H1 (cell line): Measurements from ENCODE around the gene CHD5. TPM values are rescaled to one million over a fixed set of nuclear protein-coding genes. Genes with fewer than 3 reads are reported as not detected.

ENCODE experiments used
- CTCF ChIA-PET: fragments of 300-600 bp; sonication (Branson Sonifier 250); formaldehyde crosslinking; loops from one replicate; lab custom pipeline; 2021; ENCODE audit not compliant: partially characterized antibody; lab: Charles Lee
- POLR2A ChIA-PET: fragments of 300-600 bp; sonication (Branson Sonifier 250); formaldehyde crosslinking; loops from one replicate; lab custom pipeline; 2021; ENCODE audit warnings: inconsistent platforms; ENCODE audit not compliant: partially characterized antibody; lab: Charles Lee
- DNase-seq, 2 experiments: peaks; one replicate each; pipeline versions ENCODE4 v3.0.0 to v3.0.0-alpha.2; 2010 to 2022; ENCODE audit warnings: low spot score in 2 of 2, low read depth in 1 of 2, mixed read lengths in 1 of 2
- FAIRE-seq: peaks from 2 replicates; lab custom pipeline; 2011; peaks lifted over from hg19 to GRCh38; lab: Jason Lieb, UNC
- H2AFZ ChIP-seq: 2 replicates; pipeline ENCODE4 v1.8.1; 2012; ENCODE audit warnings: low read length, inconsistent platforms
- H2AK5ac ChIP-seq: 2 replicates; pipeline ENCODE4 v1.6.1; 2013; ENCODE audit warnings: low read depth, low read length
- H2BK120ac ChIP-seq: replicated peaks from 2 replicates; pipeline ENCODE3; 2013; ENCODE audit warnings: low read depth, low read length, inconsistent platforms
- H2BK12ac ChIP-seq: 2 replicates; pipeline ENCODE4 v1.6.1; 2013; ENCODE audit warnings: low read depth, low read length
- H2BK15ac ChIP-seq: 2 replicates; pipeline ENCODE4 v1.6.1; 2013; ENCODE audit warnings: low read length
- H2BK20ac ChIP-seq: 2 replicates; pipeline ENCODE4 v1.6.1; 2013; ENCODE audit warnings: low read length
- H2BK5ac ChIP-seq: 2 replicates; pipeline ENCODE4 v1.6.1; 2013; ENCODE audit warnings: low read depth, low read length
- H3K14ac ChIP-seq: 2 replicates; pipeline ENCODE4 v1.6.1; 2013; ENCODE audit warnings: inconsistent platforms; ENCODE audit not compliant: insufficient read length
- H3K18ac ChIP-seq: 2 replicates; pipeline ENCODE4 v1.6.1; 2013; ENCODE audit warnings: low read length; ENCODE audit errors: extremely low read depth
- H3K23ac ChIP-seq: 2 replicates; pipeline ENCODE4 v1.6.1; 2013; ENCODE audit warnings: inconsistent platforms; ENCODE audit not compliant: insufficient read length
- H3K23me2 ChIP-seq: 2 replicates; pipeline ENCODE4 v1.6.1; 2013; ENCODE audit warnings: low read depth, low read length
- H3K27ac ChIP-seq: 2 replicates; pipeline ENCODE4 v1.6.1; 2011; ENCODE audit warnings: low read depth, low read length, inconsistent platforms
- H3K27me3 ChIP-seq, 4 experiments: replicated peaks in 1 of 4; 1 replicate in 1 of 4; 2 replicates in 3 of 4; pipeline versions ENCODE4 v1.6.1 to v1.8.1; 2011 to 2013; ENCODE audit warnings: low read length in 3 of 4, mild to moderate bottlenecking in 3 of 4, inconsistent platforms in 2 of 4, mixed read lengths in 2 of 4, moderate library complexity in 1 of 4; ENCODE audit not compliant: control insufficient read depth in 3 of 4, insufficient read depth in 3 of 4; ENCODE audit errors: extremely low read depth in 1 of 4
- H3K36me3 ChIP-seq, 4 experiments: 2 replicates each; pipeline versions ENCODE4 v1.6.1 to v1.8.1; 2011 to 2013; ENCODE audit warnings: mild to moderate bottlenecking in 4 of 4, low read length in 3 of 4, moderate library complexity in 2 of 4, control low read depth in 1 of 4, inconsistent platforms in 1 of 4; ENCODE audit not compliant: insufficient read depth in 4 of 4, control insufficient read depth in 2 of 4
- H3K4ac ChIP-seq: replicated peaks from 2 replicates; pipeline ENCODE3; 2013; ENCODE audit warnings: low read length, low read depth, mixed read lengths, inconsistent platforms; ENCODE audit not compliant: insufficient read length
- H3K4me1 ChIP-seq, 4 experiments: replicated peaks in 1 of 4; 1 replicate in 1 of 4; 2 replicates in 3 of 4; pipeline versions ENCODE4 v1.6.1 to v1.8.1; 2011 to 2013; ENCODE audit warnings: low read length in 3 of 4, inconsistent platforms in 2 of 4, mixed read lengths in 1 of 4; ENCODE audit not compliant: insufficient read depth in 4 of 4, control insufficient read depth in 3 of 4
- H3K4me2 ChIP-seq, 2 experiments: 2 replicates each; pipeline versions ENCODE4 v1.6.1 to v1.8.1; 2011 to 2013; ENCODE audit warnings: low read depth in 2 of 2, low read length in 2 of 2, control low read depth in 1 of 2, inconsistent platforms in 1 of 2, mild to moderate bottlenecking in 1 of 2; ENCODE audit not compliant: insufficient read depth in 1 of 2
- H3K4me3 ChIP-seq, 4 experiments: fragments of 200-600, 300-600 bp in 1 of 4; sonication (generic), shearing (Covaris generic), sonication (Bioruptor Twin) in 1 of 4; 2 replicates each; pipeline versions ENCODE4 v1.5.1 to v1.8.1; 2011 to 2016; ENCODE audit warnings: low read length in 4 of 4, low read depth in 3 of 4, control low read depth in 2 of 4, inconsistent platforms in 2 of 4, mild to moderate bottlenecking in 2 of 4, mixed read lengths in 1 of 4, moderate library complexity in 1 of 4; ENCODE audit not compliant: insufficient read depth in 2 of 4; ENCODE audit errors: extremely low read depth in 1 of 4
- H3K56ac ChIP-seq: replicated peaks from 2 replicates; pipeline ENCODE3; 2013; ENCODE audit warnings: low read depth, mild to moderate bottlenecking, mixed read lengths, low read length, inconsistent platforms; ENCODE audit not compliant: insufficient read length
- H3K79me1 ChIP-seq: 2 replicates; pipeline ENCODE4 v1.6.1; 2013; ENCODE audit warnings: low read depth, low read length, control low read depth
- H3K79me2 ChIP-seq, 2 experiments: 2 replicates each; pipeline versions ENCODE4 v1.6.1 to v1.8.1; 2012 to 2013; ENCODE audit warnings: low read length in 2 of 2, mild to moderate bottlenecking in 2 of 2, inconsistent platforms in 1 of 2; ENCODE audit not compliant: insufficient read depth in 2 of 2, control insufficient read depth in 1 of 2
- H3K9ac ChIP-seq, 4 experiments: replicated peaks in 1 of 4; 1 replicate in 1 of 4; 2 replicates in 3 of 4; pipeline versions ENCODE4 v1.6.1 to v1.8.1; 2011 to 2013; ENCODE audit warnings: low read depth in 3 of 4, low read length in 3 of 4, control low read depth in 2 of 4, mild to moderate bottlenecking in 2 of 4, moderate library complexity in 2 of 4, inconsistent platforms in 1 of 4; ENCODE audit errors: extremely low read depth in 1 of 4
- H3K9me3 ChIP-seq, 2 experiments: 2 replicates each; pipeline versions ENCODE4 v1.6.1 to v1.8.1; 2012 to 2013; ENCODE audit warnings: mild to moderate bottlenecking in 2 of 2, moderate library complexity in 2 of 2, control low read depth in 1 of 2, inconsistent platforms in 1 of 2, low read depth in 1 of 2, low read length in 1 of 2, mixed read lengths in 1 of 2; ENCODE audit not compliant: insufficient read depth in 2 of 2
- H4K20me1 ChIP-seq, 2 experiments: replicated peaks in 1 of 2; 2 replicates each; pipeline versions ENCODE3 to v1.8.1; 2011 to 2013; ENCODE audit warnings: inconsistent platforms in 2 of 2, low read length in 2 of 2, mild to moderate bottlenecking in 1 of 2; ENCODE audit not compliant: insufficient read depth in 2 of 2, control insufficient read depth in 1 of 2
- H4K5ac ChIP-seq: 2 replicates; pipeline ENCODE4 v1.6.1; 2013; ENCODE audit warnings: low read length, low read depth, mixed read lengths, inconsistent platforms; ENCODE audit not compliant: insufficient read length
- H4K8ac ChIP-seq: 2 replicates; pipeline ENCODE4 v1.8.0; 2013; ENCODE audit warnings: mild to moderate bottlenecking, moderate library complexity, low read length, inconsistent platforms; ENCODE audit not compliant: insufficient read depth; ENCODE audit errors: extremely low read depth
- H4K91ac ChIP-seq: replicated peaks from 2 replicates; pipeline ENCODE3; 2013; ENCODE audit warnings: low read length, mixed read lengths, inconsistent platforms; ENCODE audit not compliant: insufficient read length
- BACH1 ChIP-seq: IDR thresholded peaks from 2 replicates; pipeline ENCODE4 v1.6.1; 2012; ENCODE audit warnings: low read length, improper control_type of control experiment
- CBX8 ChIP-seq: fragments of 300-800, 300-1000 bp; sonication (generic); IDR thresholded peaks from 2 replicates; pipeline ENCODE4 v1.7.1; 2016; ENCODE audit warnings: low read depth, low read length, borderline replicate concordance
- CREB1 ChIP-seq: IDR thresholded peaks from 2 replicates; pipeline ENCODE4 v1.6.1; 2012; ENCODE audit warnings: inconsistent platforms
- E2F6 ChIP-seq: IDR thresholded peaks from 2 replicates; pipeline ENCODE4 v1.6.1; 2012; ENCODE audit warnings: inconsistent platforms
- EGR1 ChIP-seq: IDR thresholded peaks from 2 replicates; pipeline ENCODE4 v1.6.1; 2011; ENCODE audit warnings: low read depth, low read length, borderline replicate concordance
- HDAC2 ChIP-seq, 2 experiments: fragments of 300-600 bp in 1 of 2; sonication (generic) in 1 of 2; IDR thresholded peaks; 2 replicates each; pipeline ENCODE4 v1.6.1; 2011 to 2012; ENCODE audit warnings: low read depth in 2 of 2, low read length in 2 of 2, mild to moderate bottlenecking in 2 of 2, moderate library complexity in 2 of 2, borderline replicate concordance in 1 of 2, inconsistent platforms in 1 of 2
- KDM5A ChIP-seq: fragments of 200-600 bp; IDR thresholded peaks from 2 replicates; pipeline ENCODE4 v1.7.1; 2012; ENCODE audit warnings: mild to moderate bottlenecking, low read length, inconsistent platforms, mixed read lengths
- MAFK ChIP-seq: IDR thresholded peaks from 2 replicates; pipeline ENCODE4 v1.6.1; 2012; ENCODE audit warnings: low read depth, mild to moderate bottlenecking, improper control_type of control experiment, low read length
- MAX ChIP-seq: IDR thresholded peaks from 2 replicates; pipeline ENCODE4 v1.6.1; 2012; ENCODE audit warnings: inconsistent platforms
- PHF8 ChIP-seq: fragments of 200-600 bp; sonication (generic); conservative IDR thresholded peaks from 2 replicates; pipeline ENCODE4 v1.7.1; 2012; ENCODE audit warnings: low read depth, mild to moderate bottlenecking, inconsistent platforms, low read length, moderate library complexity
- POLR2AphosphoS5 ChIP-seq: IDR thresholded peaks from 2 replicates; pipeline ENCODE4 v1.6.1; 2011; ENCODE audit warnings: low read depth, low read length
- SIN3A ChIP-seq, 2 experiments: IDR thresholded peaks in 1 of 2; conservative IDR thresholded peaks in 1 of 2; 2 replicates each; pipeline ENCODE4 v1.6.1; 2011 to 2012; ENCODE audit warnings: low read length in 2 of 2, improper control_type of control experiment in 1 of 2, low read depth in 1 of 2, mild to moderate bottlenecking in 1 of 2
- TAF7 ChIP-seq: optimal IDR thresholded peaks from 2 replicates; pipeline ENCODE3; 2011; ENCODE audit warnings: low read depth, mild to moderate bottlenecking, inconsistent platforms, low read length, moderate library complexity, borderline replicate concordance
- WGBS, 2 experiments: shearing (Covaris generic) in 1 of 2; methylation state at CpG; one replicate each; pipeline versions ENCODE4 v1.1.6 to v1.1.7; 2013 to 2015; ENCODE audit warnings: low lambda C conversion rate in 2 of 2, mixed read lengths in 2 of 2, inconsistent platforms in 1 of 2, low coverage in 1 of 2, missing lambda C conversion rate in 1 of 2; ENCODE audit not compliant: insufficient replicate concordance in 2 of 2, insufficient coverage in 1 of 2, insufficient read length in 1 of 2; ENCODE audit errors: extremely low coverage in 1 of 2, missing lambda C conversion rate in 1 of 2; 5-methylcytosine and 5-hydroxymethylcytosine counted together
- polyA plus RNA-seq, 7 experiments: library from polyadenylated mRNA; depleted of rRNA in 3 of 7; stranded (reverse) in 5 of 7; unstranded in 2 of 7; fragments of >200 nt in 5 of 7; fragments of 200-250 nt in 2 of 7; gene quantifications; 1 replicate in 5 of 7; 2 replicates in 1 of 7; 4 replicates in 1 of 7; pipeline versions ENCODE4 v1.2.1 to v1.2.3, GENCODE V29; 2011 to 2013; ENCODE audit warnings: missing spikeins in 2 of 7, mixed read lengths in 2 of 7
- total RNA-seq: library from RNA; stranded (reverse); fragmentation: NEBNext Ultra II Directional; extraction: Animal tissue kit (Norgen Biotek cat#: 25700); gene quantifications from 2 replicates; pipeline ENCODE4 v1.2.1, GENCODE V29; 2021

The CHD5 gene
- total and polyA plus RNA-seq, 2 of the 8 experiments (the other 6 are each of a cell fraction or from before 2014, with no cell fraction given) = 0.42 to 1.8 TPM

GRCh38 chr1:6102532-6102845 is 77.6 kb downstream of the CHD5 start:
- Histone ChIP-seq H4K5ac (no peak overlapping the region), H3K27ac (no peak overlapping the region), H2BK5ac (no peak overlapping the region), H4K8ac (no peak overlapping the region; the same call in 1 of the 2 replicates), H4K91ac (no peak overlapping the region), H3K4me2 (no peak overlapping the region), H3K14ac (no peak overlapping the region), H3K27me3 (no peaks in the 10 kb centered on the region), H3K4me1 (no peaks in the 10 kb centered on the region; a peak in 1 of 7 replicates), H3K79me2 (no peaks in the 10 kb centered on the region), H3K9me3 (no peaks in the 10 kb centered on the region), H2AK5ac (no peak overlapping the region), H3K4me3 (no peak overlapping the region), H3K79me1 (no peaks in the 10 kb centered on the region), H3K36me3 (no peaks in the 10 kb centered on the region), H3K23ac (no peak overlapping the region), H3K23me2 (peaks cover 7% of the 10 kb centered on the region; the same call in 1 of the 2 replicates), H2BK20ac (no peak overlapping the region), H3K56ac (no peak overlapping the region), H3K18ac (no peak overlapping the region), H3K4ac (no peak overlapping the region), H2BK120ac (no peak overlapping the region), H2BK15ac (no peak overlapping the region), H4K20me1 (peaks cover 0 to 2% of the 10 kb centered on the region in 2 experiments), H2BK12ac (no peak overlapping the region), H3K9ac (no peak overlapping the region), H2AFZ (no peak overlapping the region)
- FAIRE-seq (no peak), DNase-seq (no peak)
- ChIA-PET CTCF (interaction anchor here (1.1 kb wide), 1 partner anchor 35 kb away, joined by 3 read pairs; no protein-coding TSS in a partner anchor), POLR2A (interaction anchor here (0.6 to 1.5 kb wide), 3 partner anchors 40 to 83 kb away, joined by 3 to 4 read pairs (median 3); no protein-coding TSS in a partner anchor)
- WGBS, 2 experiments = 93% methylated on average over 9 of the region's 9 CpGs; no CpG with 5 or more reads in 1 of the 2 experiments
- TF ChIP-seq KDM5A (no peak), EGR1 (no peak), BACH1 (no peak), MAX (no peak), MAFK (no peak), E2F6 (no peak), SIN3A (conservative IDR thresholded peaks at IDR 0.05 in 1 of 2, IDR thresholded peaks at IDR 0.05 in 1 of 2; ENCODE audit: low read depth in 1 of 2, low read length in 2 of 2) (no peak), HDAC2 (IDR thresholded peaks at IDR 0.05; ENCODE audit: borderline replicate concordance in 1 of 2, low read depth in 2 of 2, low read length in 2 of 2) (no peak), CBX8 (no peak), PHF8 (no peak), CREB1 (no peak), TAF7 (no peak), POLR2AphosphoS5 (no peak)
